Stomach (tissue), 4 donors: ENCODE results near the gene SLC22A14.

Source experiments
- CTCF ChIP-seq, 7 experiments: fragments of 450-650 bp in 4 of 7; fragments of 200-600 bp in 3 of 7; sonication (generic) in 3 of 7; IDR thresholded peaks; one replicate each; pipeline ENCODE4 v1.5.1; 2016 to 2019; ENCODE audit warnings: antibody characterized with exemption in 7 of 7, control low read depth in 2 of 7, mild to moderate bottlenecking in 1 of 7
- EP300 ChIP-seq: sonication (generic); formaldehyde crosslinking; IDR thresholded peaks from one replicate; pipeline ENCODE4 v1.6.1; 2017; ENCODE audit warnings: antibody characterized with exemption
- POLR2A ChIP-seq, 4 donors: fragments of 450-650 bp; IDR thresholded peaks; one replicate each; pipeline ENCODE4 v1.6.1; 2016; ENCODE audit warnings: antibody characterized with exemption in 4 of 4, control low read depth in 2 of 4, mild to moderate bottlenecking in 1 of 4, moderate library complexity in 1 of 4
- POLR2AphosphoS5 ChIP-seq, 3 donors: sonication (generic); formaldehyde crosslinking; IDR thresholded peaks; one replicate each; pipeline ENCODE4 v1.6.1; 2016; ENCODE audit warnings: antibody characterized with exemption in 3 of 3

DNA sequence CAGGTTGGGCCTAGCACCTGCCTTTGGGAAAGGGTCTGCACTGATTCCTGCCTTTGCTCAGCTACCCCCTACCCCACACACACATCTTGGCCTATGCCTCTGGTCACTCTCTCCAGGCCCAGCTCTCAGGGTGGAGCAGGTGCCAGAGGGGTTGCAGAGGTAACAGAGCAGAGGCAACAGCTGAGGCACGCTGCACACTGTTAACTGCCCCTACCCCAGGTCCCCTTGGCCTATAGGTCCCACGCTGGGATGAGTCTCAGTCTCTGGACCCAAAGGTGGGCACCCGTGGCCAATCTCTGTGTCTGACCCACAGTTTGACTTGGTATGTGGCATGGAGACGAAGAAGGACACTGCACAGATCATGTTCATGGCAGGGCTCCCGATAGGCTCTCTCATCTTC, 24.8 kb downstream of the SLC22A14 start:
- TF ChIP-seq CTCF (IDR thresholded peaks at IDR 0.05) (no peak), POLR2AphosphoS5 (IDR thresholded peaks at IDR 0.05) (no peak), POLR2A (IDR thresholded peaks at IDR 0.05) (no peak), EP300 (no peak)
